SKM-1 treated with dmso at 0.1 percent for 144 hours (cell line): ENCODE data around the gene GFI1B.

ENCODE experiments used
- DNase-seq: peaks from one replicate; lab custom pipeline; 2025; ENCODE audit not compliant: unreplicated experiment; lab: John Stamatoyannopoulos, UW

Gene GFI1B

GRCh38 chr9:132978451-132979131 is at the start of gene GFI1B:
GFI1B (plus strand) TSS chr9:132978694; CDS start chr9:132986679, 7,985 bp downstream.
- DNase-seq = no peak

DNA sequence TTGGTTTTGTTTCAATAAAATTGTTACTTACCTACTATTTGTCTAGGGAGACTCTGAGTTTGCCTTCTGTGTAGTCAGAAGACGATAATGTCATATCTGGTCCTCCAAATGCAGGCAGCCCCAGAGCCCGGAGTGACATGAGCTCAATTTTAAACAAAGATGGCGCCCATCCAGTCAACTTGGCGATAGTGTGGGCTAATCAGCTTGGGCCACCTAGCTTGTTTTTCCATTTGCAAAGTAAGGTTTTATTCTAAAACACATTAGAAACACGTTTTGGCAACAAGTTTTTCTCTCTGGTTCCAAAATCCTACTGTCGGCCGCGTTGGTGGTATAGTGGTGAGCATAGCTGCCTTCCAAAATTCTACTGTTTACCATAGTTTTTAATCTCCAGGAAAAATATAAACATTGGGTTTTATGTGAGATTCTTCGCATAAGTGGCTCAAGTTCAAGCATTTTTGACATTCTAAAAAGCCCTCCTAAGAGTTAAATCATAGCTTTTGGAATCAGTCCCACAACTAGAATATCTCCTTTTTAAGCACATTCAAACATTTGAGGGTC is 47.2 kb upstream of the GFI1B start:
- no peak for DNase-seq

- no peak for DNase-seq
Observed at GRCh38 chr9:132935026-132935425, 43.5 kb upstream of the GFI1B start.

- DNase-seq = no peak
Observed at GRCh38 chr9:132937463-132937901, 41.0 kb upstream of the GFI1B start.

- no peak for DNase-seq
Observed at GRCh38 chr9:132939169-132939568, 39.3 kb upstream of the GFI1B start.

DNA sequence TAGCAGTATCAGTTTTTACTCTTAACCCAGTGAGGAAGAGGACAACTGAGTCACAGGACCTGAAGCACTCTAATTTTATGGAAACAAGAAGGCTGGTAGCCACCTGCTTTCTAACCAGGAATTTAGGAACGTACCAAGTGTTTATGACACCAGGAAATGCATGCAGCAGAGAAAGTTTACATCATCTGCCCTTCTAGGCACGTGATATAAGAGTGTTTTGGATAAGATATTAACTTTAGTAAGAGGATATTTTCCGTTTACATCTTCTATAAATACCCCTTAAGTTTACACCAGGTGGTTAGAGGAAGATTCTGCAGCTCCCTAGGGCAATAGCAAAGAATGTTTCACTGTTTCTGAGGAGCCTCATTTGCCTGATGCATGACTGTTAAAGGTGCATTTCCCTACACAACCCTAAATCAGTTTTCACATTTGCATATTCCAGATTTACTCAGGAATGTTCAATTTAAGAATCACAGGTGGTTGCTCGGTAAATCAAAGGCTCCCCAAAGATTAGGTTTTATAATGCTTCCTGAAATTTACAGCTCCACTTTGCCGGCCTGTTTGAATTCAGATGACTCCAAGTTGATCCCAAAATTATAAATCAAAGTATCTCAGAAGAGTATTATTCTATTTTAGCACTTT is 35.8 kb upstream of the GFI1B start:
- DNase-seq = no peak

DNA sequence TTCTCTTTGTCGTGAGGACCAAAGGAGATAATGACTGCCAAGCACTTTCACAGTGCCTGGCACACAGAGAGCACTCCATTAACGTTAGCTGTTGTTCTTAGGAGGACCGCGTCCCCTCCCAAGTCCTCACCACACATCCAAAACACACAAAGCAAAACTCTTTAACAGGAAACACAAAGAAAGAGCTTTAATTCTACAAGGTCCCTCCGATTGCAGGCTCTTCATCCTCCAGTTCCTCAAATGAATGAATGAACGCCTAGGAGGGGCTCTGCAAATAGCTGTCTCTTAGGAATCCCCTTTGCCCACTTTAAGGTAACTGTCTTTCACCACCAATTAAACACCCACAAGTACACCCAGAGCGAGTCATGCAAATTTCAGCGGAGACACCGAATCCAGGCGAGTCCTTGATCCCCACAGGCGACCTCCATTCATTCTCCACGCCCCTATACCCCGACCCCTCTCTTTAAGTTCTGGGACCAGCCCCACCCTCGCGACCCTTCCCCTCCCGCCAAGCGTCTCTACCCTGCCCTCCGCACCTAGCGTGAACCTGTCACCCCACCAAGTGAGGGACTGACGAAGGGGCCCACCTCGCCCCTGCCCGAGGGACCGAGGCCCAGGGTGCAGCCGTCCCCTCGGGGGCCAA is 34.7 kb upstream of the GFI1B start:
- DNase-seq = no peak

GRCh38 chr9:132944294-132945185 is 34.0 kb upstream of the GFI1B start, which contains the start of gene TSC1:
TSC1 (minus strand) TSS chr9:132944616; CDS start chr9:132928872, 15,744 bp downstream.
- DNase-seq = peak; percentile 93

DNA sequence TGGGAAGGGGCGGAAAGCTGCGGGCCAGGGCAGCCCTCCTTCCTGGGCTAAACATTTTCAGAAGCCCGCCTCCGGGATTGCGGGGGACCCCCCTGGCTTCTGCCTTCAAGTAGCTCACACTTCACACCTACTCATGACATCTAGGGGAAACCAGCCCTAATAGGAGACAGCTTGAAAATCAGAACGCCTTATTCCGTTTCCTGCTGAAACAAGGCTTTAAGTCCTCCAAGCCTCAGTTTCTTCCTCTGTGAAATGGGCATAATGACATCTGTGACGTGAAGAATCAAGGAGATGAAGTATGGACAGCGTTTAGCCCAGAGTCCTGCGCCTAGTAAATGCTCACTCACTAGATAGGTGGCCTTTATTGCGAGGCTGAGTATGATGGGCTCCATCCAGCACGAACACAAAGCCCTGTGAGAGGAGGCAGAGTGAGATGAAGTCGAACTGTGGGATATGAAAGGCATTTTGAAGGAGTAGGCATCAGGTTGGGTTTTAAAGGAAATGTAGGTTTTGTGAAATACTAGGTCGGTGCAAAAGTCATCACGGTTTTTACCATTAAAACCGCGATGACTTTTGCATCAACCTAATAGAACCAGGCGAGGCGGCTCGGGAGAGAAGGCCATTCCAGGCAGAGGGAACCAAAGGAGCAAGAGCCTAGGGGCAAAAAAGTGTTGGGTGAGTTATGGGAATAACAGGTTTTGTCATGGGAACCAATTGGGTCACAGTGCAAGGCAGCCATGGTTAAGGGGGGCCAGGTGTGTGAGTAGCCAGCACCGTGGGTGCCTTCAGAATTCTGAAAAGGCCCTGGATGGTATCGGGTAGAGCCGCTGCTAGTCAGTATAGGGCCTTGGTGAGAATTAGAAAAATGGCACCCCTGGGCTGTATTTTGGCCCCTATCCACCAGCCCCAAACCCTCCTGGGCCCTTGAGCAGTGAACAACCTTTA is 33.0 kb upstream of the GFI1B start:
- peak; percentile 1 for DNase-seq

GRCh38 chr9:132946211-132946610 is 32.3 kb upstream of the GFI1B start:
- no peak for DNase-seq

- no peak for DNase-seq
Observed at GRCh38 chr9:132946631-132947295, 31.7 kb upstream of the GFI1B start.

DNA sequence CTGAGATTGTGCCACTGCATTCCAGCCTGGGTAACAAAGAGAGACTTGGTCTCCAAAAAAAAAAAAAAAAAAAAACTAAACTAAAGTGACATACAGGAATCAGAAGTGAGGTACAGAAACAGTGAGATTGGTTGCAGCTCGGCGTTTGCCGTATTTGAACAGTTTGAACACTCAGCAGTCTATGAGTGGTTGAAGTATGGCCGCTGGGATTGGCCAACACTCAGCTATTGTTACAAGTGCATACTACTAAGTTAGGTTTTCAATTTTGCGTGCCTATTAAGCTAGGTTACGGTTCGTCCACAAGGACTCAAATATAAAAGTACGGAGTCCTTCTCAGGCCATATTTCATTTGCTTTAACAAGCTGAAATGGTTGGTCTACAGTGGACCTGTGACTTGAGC is 30.7 kb upstream of the GFI1B start:
- DNase-seq = no peak

DNA sequence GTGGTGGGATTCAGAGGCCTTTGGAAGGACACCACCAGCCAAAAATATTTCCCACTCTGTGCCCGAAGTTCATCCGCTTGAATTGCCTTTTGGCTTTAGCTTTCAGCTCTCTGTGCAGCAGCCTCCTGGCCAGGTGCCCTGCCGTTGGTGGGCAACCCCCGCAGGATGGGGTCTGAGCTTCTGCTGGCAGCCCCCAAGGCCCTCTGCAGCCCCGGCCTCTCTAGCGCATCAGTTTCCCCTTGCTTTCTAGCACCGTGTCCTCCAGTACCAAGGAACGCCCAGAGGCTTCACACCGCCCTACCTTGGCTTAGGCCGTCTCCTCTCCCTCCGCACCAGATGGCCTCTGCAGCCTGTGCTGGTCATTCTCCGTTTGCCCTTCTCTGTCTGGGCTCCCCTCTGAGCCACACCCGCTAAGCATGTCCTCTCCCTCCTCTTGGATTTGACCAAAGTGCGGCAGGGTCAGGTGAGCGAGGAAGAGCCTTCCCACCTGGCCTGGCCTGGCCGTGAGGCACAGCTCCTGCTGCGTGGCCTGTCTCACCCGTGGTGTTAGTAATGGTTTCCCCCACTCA is 29.9 kb upstream of the GFI1B start:
- DNase-seq = no peak

DNA sequence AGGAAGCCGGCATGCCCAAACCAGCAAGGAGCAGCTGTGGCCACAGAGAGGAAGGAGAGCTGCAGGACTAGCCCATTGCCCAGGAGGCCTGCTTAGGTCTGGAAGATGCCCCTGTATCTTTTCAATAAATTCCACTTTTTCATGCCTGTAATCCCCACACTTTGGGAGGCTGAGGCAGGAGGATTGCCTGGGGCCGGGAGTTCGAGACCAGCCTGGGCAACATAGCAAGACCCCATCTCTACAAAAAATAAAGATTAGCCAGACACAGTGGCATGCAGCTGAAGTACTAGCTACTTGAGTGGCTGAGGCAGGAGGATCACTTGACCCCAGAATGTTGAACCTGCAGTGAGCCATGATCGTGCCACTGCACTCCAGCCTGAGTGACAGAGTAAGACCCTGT is 28.8 kb upstream of the GFI1B start:
- no peak for DNase-seq

DNA sequence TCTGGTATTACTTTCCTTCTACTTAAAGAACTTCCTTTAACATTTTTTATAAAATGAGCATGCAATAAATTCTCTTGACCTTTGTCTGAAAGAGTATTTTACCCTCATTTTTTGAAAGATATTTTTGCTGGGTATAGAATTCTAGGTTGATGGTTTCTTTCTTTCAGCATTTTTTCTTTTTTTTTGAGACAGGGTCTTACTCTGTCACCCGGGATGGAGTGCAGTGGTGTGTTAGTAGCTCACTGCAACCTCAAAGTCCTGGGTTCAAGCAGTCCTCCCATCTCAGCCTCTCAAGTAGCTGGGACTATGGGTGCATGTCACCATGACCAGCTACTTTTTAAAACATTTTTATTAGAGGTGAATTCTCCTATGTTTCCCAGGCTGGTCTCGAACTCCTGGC is 23.4 kb upstream of the GFI1B start:
- no peak for DNase-seq

GRCh38 chr9:132955768-132956167 is 22.7 kb upstream of the GFI1B start:
- no peak for DNase-seq

GRCh38 chr9:132957805-132958204 is 20.7 kb upstream of the GFI1B start:
- no peak for DNase-seq

DNA sequence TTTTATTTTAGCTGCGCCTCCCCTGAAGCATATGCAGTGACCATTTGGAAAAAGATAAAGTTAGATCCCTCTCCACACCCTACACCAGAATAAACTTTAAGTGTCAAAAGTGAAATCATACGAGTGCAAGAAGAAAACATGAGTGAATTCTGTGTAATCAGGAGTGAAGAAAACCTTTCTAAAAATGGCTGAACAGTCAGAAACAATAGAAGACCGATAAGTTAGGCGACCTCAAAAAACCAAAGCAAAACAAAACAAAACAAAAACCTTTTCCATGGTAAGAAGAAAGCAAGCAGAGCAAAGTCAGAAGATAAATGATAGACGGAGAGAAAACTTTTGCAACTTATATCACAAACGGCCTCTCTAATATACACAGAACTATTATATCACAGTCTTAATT is 17.5 kb upstream of the GFI1B start:
- DNase-seq = no peak

- DNase-seq = no peak
Observed at GRCh38 chr9:132965478-132965877, 13.0 kb upstream of the GFI1B start.
